B cell (primary cell): ENCODE results near the gene FHIT.

Experiments used
- CTCF ChIP-seq: fragments of 200-600 bp; IDR thresholded peaks from one replicate; pipeline ENCODE4 v1.8.0; 2022; ENCODE audit warnings: antibody characterized with exemption, mild to moderate bottlenecking
- EZH2 ChIP-seq: IDR thresholded peaks from 2 replicates; pipeline ENCODE4 v1.6.1; 2012; ENCODE audit warnings: borderline replicate concordance, low read depth, mild to moderate bottlenecking, moderate library complexity, low read length; ENCODE audit not compliant: insufficient read depth, poor library complexity, severe bottlenecking

- no peak for TF ChIP-seq CTCF
- no peak for TF ChIP-seq EZH2
Measured at GRCh38 chr3:59795756-59796155, 1455.5 kb downstream of the FHIT start.
